Adrenal gland (tissue), 12 donors: ENCODE results near the gene FAAP100. TPM values are rescaled to one million over a fixed set of nuclear protein-coding genes. Genes with fewer than 3 reads are reported as not detected.
"Not testable (repeated sequence)": the region's sequence is repeated elsewhere in the genome, so short reads cannot be mapped to it uniquely, and the experiment has no call there.

Source experiments
- DNase-seq, 7 donors: peaks; one replicate each; pipeline ENCODE4 v3.0.0-alpha.2; 2019 to 2020
- H3K27ac ChIP-seq, 5 donors: fragments of 200-600 bp; sonication (generic) in 4 of 5; 1 replicate in 3 of 5; 2 replicates in 2 of 5; pipeline versions ENCODE4 v1.5.1 to v1.8.0; 2016 to 2020; ENCODE audit warnings: mild to moderate bottlenecking in 1 of 5
- H3K27me3 ChIP-seq: fragments of 200-600 bp; 2 replicates; pipeline ENCODE4 v1.8.0; 2021
- H3K36me3 ChIP-seq, 2 donors: fragments of 200-600 bp; replicated peaks in 1 of 2; 1 replicate in 1 of 2; 2 replicates in 1 of 2; pipeline versions ENCODE4 v1.5.1 to v1.8.0; 2018 to 2022
- H3K4me1 ChIP-seq, 2 donors: fragments of 200-600 bp; replicated peaks in 1 of 2; 1 replicate in 1 of 2; 2 replicates in 1 of 2; pipeline versions ENCODE4 v1.5.1 to v1.8.0; 2018 to 2021
- H3K4me3 ChIP-seq, 4 donors: fragments of 200-600 bp; sonication (generic) in 3 of 4; one replicate each; pipeline ENCODE4 v1.5.1; 2016 to 2018
- H3K9me3 ChIP-seq, 3 donors: fragments of 200-600 bp; sonication (generic) in 1 of 3; replicated peaks in 1 of 3; 1 replicate in 2 of 3; 2 replicates in 1 of 3; pipeline versions ENCODE4 v1.5.1 to v1.8.0; 2016 to 2021
- CTCF ChIP-seq, 6 experiments: fragments of 450-650 bp in 4 of 6; fragments of 200-600 bp in 2 of 6; sonication (generic) in 1 of 6; IDR thresholded peaks; 1 replicate in 5 of 6; 2 replicates in 1 of 6; pipeline versions ENCODE4 v1.5.1 to v1.8.0; 2016 to 2021; ENCODE audit warnings: antibody characterized with exemption in 6 of 6, mild to moderate bottlenecking in 2 of 6, moderate library complexity in 1 of 6
- POLR2A ChIP-seq, 2 donors: fragments of 450-650 bp; IDR thresholded peaks; one replicate each; pipeline ENCODE4 v1.6.1; 2017; ENCODE audit warnings: antibody characterized with exemption in 2 of 2, mild to moderate bottlenecking in 2 of 2, moderate library complexity in 1 of 2
- WGBS, 4 donors: extraction: QIAGEN DNeasy Blood & Tissue Kit in 2 of 4; methylation state at CpG; one replicate each; pipeline versions ENCODE4 v1.1.5 to v1.1.7; 2013 to 2017; 5-methylcytosine and 5-hydroxymethylcytosine counted together
- intact Hi-C, 2 donors: fragments of 100-400 bp; cut with DNase I; formaldehyde crosslinking; loops; one replicate each; pipeline versions ENCODE4 v1.14.1 to v1.15.0; 2022 to 2023
- polyA plus RNA-seq, 3 donors: library from polyadenylated mRNA; stranded (reverse); fragments of 200-250 nt in 2 of 3; fragments of 350-450 nt in 1 of 3; fragmentation: Illumina TruSeq in 1 of 3; extraction: RNeasy Lipid Tissue Mini Kit (QIAGEN cat#74804) in 1 of 3; gene quantifications; one replicate each; pipeline ENCODE4 v1.2.3, GENCODE V29; 2013 to 2014
- total RNA-seq, 9 donors: library from RNA; depleted of rRNA in 4 of 9; stranded (reverse); fragments of >200 nt in 4 of 9; fragments of 120-200 nt in 1 of 9; fragmentation: NEBNext Ultra II Directional in 1 of 9; extraction: Animal tissue kit (Norgen Biotek cat#: 25700) in 1 of 9; gene quantifications; one replicate each; pipeline versions ENCODE4 v1.1.0 to v1.2.4, GENCODE V29; 2013 to 2023
- donor health status: healthy with polysubstance abuse.
- donor health status: Bipolar disorder and iron deficiency.
- donor health status: DM: yes; HTN: yes; CAD: no.
- donor health status: DM: no; HTN: no; CAD: no.
- donor health status: DM: no; HTN: no; CAD: no.
- donor health status: DM: yes; HTN: yes; CAD: no.

The FAAP100 gene
- total and polyA plus RNA-seq, 12 donors, result 2.5 to 89.0 (median 31.7) TPM

- Histone ChIP-seq H3K4me3 (no peak overlapping the region), H3K9me3 (no peaks in the 10 kb centered on the region), H3K27ac (no peak overlapping the region), H3K4me1 (no peaks in the 10 kb centered on the region), H3K27me3 (no peaks in the 10 kb centered on the region), H3K36me3 (peaks cover 0 to 98% of the 10 kb centered on the region in 2 donors)
- 92 to 94% (median 92%) methylated on average over 5 of the region's 5 CpGs for WGBS, 4 donors
- TF ChIP-seq CTCF (IDR thresholded peaks at IDR 0.05) (no peak), POLR2A (IDR thresholded peaks at IDR 0.05) (no peak)
- intact Hi-C loops, result no loop called here
- DNase-seq, result no peak
Observed at GRCh38 chr17:81589612-81590011, 37.5 kb upstream of the FAAP100 start.

- Histone ChIP-seq H3K27me3 (no peaks in the 10 kb centered on the region), H3K9me3 (no peaks in the 10 kb centered on the region), H3K36me3 (peaks cover 0 to 96% of the 10 kb centered on the region in 2 donors), H3K4me3 (no peak overlapping the region), H3K4me1 (no peaks in the 10 kb centered on the region), H3K27ac (no peak overlapping the region)
- WGBS, 4 donors, result 83 to 92% (median 87%) methylated on average over 2 to 4 of the region's 4 CpGs
- intact Hi-C loops, result no loop called here
- TF ChIP-seq POLR2A (IDR thresholded peaks at IDR 0.05) (no peak), CTCF (IDR thresholded peaks at IDR 0.05) (no peak)
- no peak for DNase-seq
Observed at GRCh38 chr17:81586096-81586495, 33.9 kb upstream of the FAAP100 start.

- WGBS, 4 donors, result 94 to 96% (median 95%) methylated on average over 13 to 14 of the region's 14 CpGs
- H3K9me3 ChIP-seq, H3K4me1 ChIP-seq, H3K27ac ChIP-seq, H3K27me3 ChIP-seq, DNase-seq, intact Hi-C loops, H3K4me3 ChIP-seq: not testable (repeated sequence)
- H3K36me3 ChIP-seq, result peaks cover 0 to 90% of the 10 kb centered on the region in 2 donors
Observed at GRCh38 chr17:81584771-81585170, 32.6 kb upstream of the FAAP100 start.

GRCh38 chr17:81583589-81584342, 31.6 kb upstream of the FAAP100 start:
- H3K36me3 ChIP-seq, result peaks cover 0 to 82% of the 10 kb centered on the region in 2 donors
- no peak for DNase-seq
- WGBS, 4 donors, result 72 to 76% (median 74%) methylated on average over 6 of the region's 6 CpGs
- no peak overlapping the region for H3K27ac ChIP-seq
- H3K4me1 ChIP-seq, result no peaks in the 10 kb centered on the region
- intact Hi-C loops, result no loop called here
- TF ChIP-seq POLR2A (IDR thresholded peaks at IDR 0.05) (no peak), CTCF (IDR thresholded peaks at IDR 0.05) (no peak)
- no peak overlapping the region for H3K4me3 ChIP-seq
- no peaks in the 10 kb centered on the region for H3K9me3 ChIP-seq
- no peaks in the 10 kb centered on the region for H3K27me3 ChIP-seq

- Histone ChIP-seq H3K4me1 (no peaks in the 10 kb centered on the region), H3K36me3 (peaks cover 0 to 73% of the 10 kb centered on the region in 2 donors), H3K4me3 (no peak overlapping the region), H3K27ac (no peak overlapping the region), H3K27me3 (no peaks in the 10 kb centered on the region), H3K9me3 (no peaks in the 10 kb centered on the region)
- no peak for DNase-seq
- no peak for TF ChIP-seq CTCF (IDR thresholded peaks at IDR 0.05)
- TF ChIP-seq POLR2A (IDR thresholded peaks at IDR 0.05), result no peak
- intact Hi-C loops, result no loop called here
- 89 to 95% (median 93%) methylated on average over 10 to 12 of the region's 12 CpGs for WGBS, 4 donors
Observed at GRCh38 chr17:81582749-81583148, 30.6 kb upstream of the FAAP100 start.
